BJ (cell line): ENCODE measurements around the gene KCNE4. TPM values are rescaled to one million over a fixed set of nuclear protein-coding genes. Genes with fewer than 3 reads are reported as not detected.
A peak's percentile ranks its signal among the peaks of the same experiment; 100 is the strongest.

Experiments used
- CTCF ChIA-PET: fragments of 350-600 bp; formaldehyde crosslinking; extraction: SDS; loops from one replicate; lab custom pipeline; 2021; ENCODE audit warnings: antibody characterized with exemption, inconsistent platforms; lab: Yijun Ruan, JAX
- POLR2A ChIA-PET: fragments of 300-600 bp; sonication (Branson Sonifier 250); formaldehyde crosslinking; extraction: SDS; loops from one replicate; lab custom pipeline; 2021; ENCODE audit warnings: antibody characterized with exemption; lab: Charles Lee
- DNase-seq: peaks from one replicate; pipeline ENCODE4 v3.0.0-alpha.2; 2011; ENCODE audit warnings: low read depth
- H3K27me3 ChIP-seq: 2 replicates; pipeline ENCODE4 v1.6.0; 2011; ENCODE audit warnings: low read length; ENCODE audit not compliant: control insufficient read depth, insufficient read depth
- H3K36me3 ChIP-seq: 2 replicates; pipeline ENCODE4 v1.5.1; 2011; ENCODE audit warnings: low read length; ENCODE audit not compliant: control insufficient read depth, insufficient read depth
- H3K4me3 ChIP-seq: 2 replicates; pipeline ENCODE4 v1.5.1; 2011; ENCODE audit warnings: low read depth, mild to moderate bottlenecking, control low read depth, low read length
- polyA plus RNA-seq: library from polyadenylated mRNA; depleted of rRNA; stranded (reverse); fragments of >200 nt; gene quantifications from 2 replicates; pipeline ENCODE4 v1.2.3, GENCODE V29; 2011
- TF ChIP-seq, protein P1 (sequence below): IDR thresholded peaks from 2 replicates; pipeline ENCODE4 v1.5.1; 2011; ENCODE audit warnings: low read depth, mild to moderate bottlenecking, control low read depth, inconsistent platforms, low read length, moderate library complexity; ENCODE audit not compliant: insufficient read depth

KCNE4 gene
- polyA plus RNA-seq, 1 experiment, result 18.5 TPM

DNA sequence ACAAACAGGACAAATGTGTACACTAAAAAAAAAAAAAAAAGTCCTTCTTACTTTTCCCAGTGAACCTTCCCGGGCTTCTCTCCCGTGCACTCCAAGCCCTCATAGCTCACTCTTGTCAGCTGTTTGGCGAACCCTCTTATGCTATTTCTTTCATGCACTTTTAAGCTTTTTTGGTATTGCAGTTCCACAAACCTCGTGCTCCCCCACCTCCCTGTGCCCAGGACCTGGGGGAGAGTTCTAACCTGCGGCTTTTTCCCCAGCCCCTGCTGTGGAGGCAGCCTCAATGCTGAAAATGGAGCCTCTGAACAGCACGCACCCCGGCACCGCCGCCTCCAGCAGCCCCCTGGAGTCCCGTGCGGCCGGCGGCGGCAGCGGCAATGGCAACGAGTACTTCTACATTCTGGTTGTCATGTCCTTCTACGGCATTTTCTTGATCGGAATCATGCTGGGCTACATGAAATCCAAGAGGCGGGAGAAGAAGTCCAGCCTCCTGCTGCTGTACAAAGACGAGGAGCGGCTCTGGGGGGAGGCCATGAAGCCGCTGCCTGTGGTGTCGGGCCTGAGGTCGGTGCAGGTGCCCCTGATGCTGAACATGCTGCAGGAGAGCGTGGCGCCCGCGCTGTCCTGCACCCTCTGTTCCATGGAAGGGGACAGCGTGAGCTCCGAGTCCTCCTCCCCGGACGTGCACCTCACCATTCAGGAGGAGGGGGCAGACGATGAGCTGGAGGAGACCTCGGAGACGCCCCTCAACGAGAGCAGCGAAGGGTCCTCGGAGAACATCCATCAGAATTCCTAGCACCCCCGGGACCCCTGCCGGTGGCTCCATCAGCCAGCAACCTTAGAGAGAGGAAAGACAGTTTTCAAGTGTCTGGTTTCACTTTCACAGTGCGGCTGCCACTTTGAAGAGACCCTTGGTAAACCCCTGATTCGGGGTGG lies 826 bp downstream of the KCNE4 start:
- Histone ChIP-seq H3K27me3 (no peaks in the 10 kb centered on the region), H3K4me3 (peak overlapping the region; percentile 42), H3K36me3 (peaks cover 1% of the 10 kb centered on the region; the same call in 1 of the 2 replicates)
- TF ChIP-seq, protein P1, sequence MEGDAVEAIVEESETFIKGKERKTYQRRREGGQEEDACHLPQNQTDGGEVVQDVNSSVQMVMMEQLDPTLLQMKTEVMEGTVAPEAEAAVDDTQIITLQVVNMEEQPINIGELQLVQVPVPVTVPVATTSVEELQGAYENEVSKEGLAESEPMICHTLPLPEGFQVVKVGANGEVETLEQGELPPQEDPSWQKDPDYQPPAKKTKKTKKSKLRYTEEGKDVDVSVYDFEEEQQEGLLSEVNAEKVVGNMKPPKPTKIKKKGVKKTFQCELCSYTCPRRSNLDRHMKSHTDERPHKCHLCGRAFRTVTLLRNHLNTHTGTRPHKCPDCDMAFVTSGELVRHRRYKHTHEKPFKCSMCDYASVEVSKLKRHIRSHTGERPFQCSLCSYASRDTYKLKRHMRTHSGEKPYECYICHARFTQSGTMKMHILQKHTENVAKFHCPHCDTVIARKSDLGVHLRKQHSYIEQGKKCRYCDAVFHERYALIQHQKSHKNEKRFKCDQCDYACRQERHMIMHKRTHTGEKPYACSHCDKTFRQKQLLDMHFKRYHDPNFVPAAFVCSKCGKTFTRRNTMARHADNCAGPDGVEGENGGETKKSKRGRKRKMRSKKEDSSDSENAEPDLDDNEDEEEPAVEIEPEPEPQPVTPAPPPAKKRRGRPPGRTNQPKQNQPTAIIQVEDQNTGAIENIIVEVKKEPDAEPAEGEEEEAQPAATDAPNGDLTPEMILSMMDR, result no peak
- ChIA-PET POLR2A (interaction anchor here (0.6 kb wide), 1 partner anchor 8 kb away, joined by 5 read pairs; no protein-coding TSS in a partner anchor), CTCF (interaction anchor here (0.5 to 1.6 kb wide), 3 partner anchors 71 to 1546 kb away, joined by 3 to 13 read pairs (median 3); no protein-coding TSS in a partner anchor)
- no peak for DNase-seq

DNA sequence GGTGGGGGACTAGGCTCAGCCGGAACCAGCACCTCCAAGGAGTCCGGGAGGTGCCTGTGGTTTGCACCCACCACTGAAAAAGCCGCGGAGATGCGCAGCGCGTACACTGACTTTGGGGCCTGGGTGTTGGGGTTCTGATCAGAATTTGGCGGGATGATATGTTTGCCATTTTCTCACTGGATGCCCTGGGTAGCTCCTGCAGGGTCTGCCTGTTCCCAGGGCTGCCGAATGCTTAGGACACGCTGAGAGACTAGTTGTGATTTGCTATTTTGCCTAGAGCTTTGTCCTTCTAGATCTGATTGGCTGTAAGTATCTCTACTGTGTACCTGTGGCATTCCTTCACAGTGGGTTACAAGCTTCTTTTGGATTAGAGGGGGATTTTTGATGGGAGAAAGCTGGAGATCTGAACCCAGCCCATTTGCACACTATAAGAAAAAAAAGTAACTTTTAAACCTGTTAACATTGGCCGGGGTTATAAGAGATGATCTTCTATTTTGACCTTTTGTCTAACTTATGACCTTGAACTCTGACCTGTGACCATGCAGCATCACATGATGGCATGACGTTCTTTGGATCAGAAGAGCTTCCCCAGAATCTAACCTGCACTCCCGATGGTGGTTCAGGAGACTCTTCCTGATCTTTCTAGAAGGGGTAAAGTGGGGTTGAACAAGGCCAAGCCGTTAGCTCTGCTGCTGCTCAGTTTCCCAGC lies 1.6 kb downstream of the KCNE4 start:
- no peaks in the 10 kb centered on the region for H3K27me3 ChIP-seq
- ChIA-PET POLR2A (interaction anchor here (0.5 to 0.8 kb wide), 3 partner anchors 70 to 946 kb away, joined by 3 to 4 read pairs (median 3); no protein-coding TSS in a partner anchor), CTCF (interaction anchor here (1.1 to 1.6 kb wide), 5 partner anchors 14 to 82 kb away, joined by 3 to 13 read pairs (median 5); no protein-coding TSS in a partner anchor)
- H3K36me3 ChIP-seq, result peaks cover 1% of the 10 kb centered on the region; the same call in 1 of the 2 replicates
- peak overlapping the region; percentile 42 for H3K4me3 ChIP-seq
- TF ChIP-seq, protein P1, result no peak
- no peak for DNase-seq

DNA sequence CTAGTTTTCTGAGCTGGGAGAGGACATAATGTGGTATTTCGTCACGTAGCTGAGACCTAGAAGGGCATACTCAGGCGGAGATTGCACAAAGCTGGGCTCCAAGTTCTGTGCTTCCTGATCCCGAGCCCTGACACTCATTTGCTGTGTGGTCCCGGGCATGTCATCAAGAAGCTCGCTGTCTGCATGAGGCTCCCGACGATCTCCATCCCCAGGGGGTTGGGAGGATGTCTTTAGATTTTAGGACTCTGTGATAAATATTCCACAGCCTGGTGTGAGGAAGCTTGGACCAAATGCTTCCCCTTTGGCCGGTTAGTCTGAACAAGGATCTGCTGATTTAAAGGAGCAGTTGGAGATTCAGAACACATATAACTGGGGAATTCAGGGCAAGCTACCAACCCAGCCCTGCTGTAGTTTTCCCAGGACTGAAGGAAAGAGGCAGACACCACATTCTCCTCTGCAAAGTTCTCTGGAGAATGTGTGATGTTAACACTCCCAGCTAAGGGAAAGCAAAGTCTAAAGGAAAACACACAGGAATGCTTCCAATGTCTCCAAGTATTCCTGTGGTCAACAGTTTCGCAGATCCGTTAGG lies 2.3 kb downstream of the KCNE4 start:
- ChIA-PET POLR2A (interaction anchor here (0.5 to 0.8 kb wide), 4 partner anchors 71 to 945 kb away, joined by 3 to 4 read pairs (median 3); no protein-coding TSS in a partner anchor), CTCF (interaction anchor here (1.1 to 1.6 kb wide), 5 partner anchors 14 to 83 kb away, joined by 3 to 13 read pairs (median 5); no protein-coding TSS in a partner anchor)
- DNase-seq, result peak; percentile 82
- TF ChIP-seq, protein P1, result no peak
- Histone ChIP-seq H3K4me3 (peak overlapping the region; percentile 42), H3K27me3 (no peaks in the 10 kb centered on the region), H3K36me3 (peaks cover 1% of the 10 kb centered on the region; the same call in 1 of the 2 replicates)

DNA sequence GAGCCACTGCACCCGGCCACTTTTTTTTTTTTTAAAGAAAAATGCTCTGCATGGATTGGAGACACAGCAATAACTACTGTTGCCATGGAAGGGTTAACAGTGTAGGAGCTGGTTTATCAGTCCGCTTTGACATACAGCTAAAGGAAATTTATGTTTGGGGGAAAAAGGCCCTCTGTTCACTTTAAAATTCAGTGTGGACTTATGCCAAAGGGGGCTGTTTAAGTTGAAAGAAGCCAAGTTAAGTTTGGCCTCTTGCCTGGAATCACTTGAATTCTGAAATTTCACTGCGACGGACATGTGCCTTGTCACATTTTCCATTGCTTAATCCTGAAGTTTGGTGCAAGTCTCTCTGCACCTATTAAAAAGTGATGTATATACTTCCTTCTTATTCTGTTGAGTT lies 3.1 kb downstream of the KCNE4 start:
- DNase-seq, result no peak
- POLR2A ChIA-PET, result no interaction called here
- CTCF ChIA-PET, result interaction anchor here (1.1 to 1.6 kb wide), 2 partner anchors 15 to 22 kb away, joined by 3 to 5 read pairs; no protein-coding TSS in a partner anchor

More for the DNA sequence above, 3.1 kb downstream of the KCNE4 start:
- H3K4me3 ChIP-seq, result no peak overlapping the region
- TF ChIP-seq, protein P1, result no peak
- H3K27me3 ChIP-seq, result no peaks in the 10 kb centered on the region
- H3K36me3 ChIP-seq, result peaks cover 1% of the 10 kb centered on the region; the same call in 1 of the 2 replicates
